HEK293T (cell line): ENCODE data around the gene WNK1.

Experiments used
- CTCF ChIA-PET: fragments of 350-600 bp; formaldehyde crosslinking; extraction: SDS; loops from one replicate; lab custom pipeline; 2021; ENCODE audit warnings: antibody characterized with exemption, inconsistent platforms; lab: Yijun Ruan, JAX
- POLR2A ChIA-PET: fragments of 350-600 bp; formaldehyde crosslinking; extraction: SDS; loops from one replicate; lab custom pipeline; 2020; ENCODE audit warnings: antibody characterized with exemption, inconsistent platforms; lab: Yijun Ruan, JAX
- DNase-seq: peaks from one replicate; pipeline ENCODE4 v3.0.0; 2012; ENCODE audit warnings: mixed read lengths; ENCODE audit errors: extremely low spot score
- ARNT ChIP-seq: fragments of 450-650 bp; IDR thresholded peaks from 2 replicates; pipeline ENCODE4 v1.6.1; 2017; ENCODE audit warnings: mild to moderate bottlenecking
- BHLHE40 ChIP-seq: fragments of 450-650 bp; IDR thresholded peaks from 2 replicates; pipeline ENCODE4 v1.6.1; 2016; ENCODE audit warnings: mild to moderate bottlenecking, moderate library complexity, borderline replicate concordance
- CTBP1 ChIP-seq: fragments of 450-650 bp; IDR thresholded peaks from 2 replicates; pipeline ENCODE4 v1.6.1; 2016; ENCODE audit warnings: borderline replicate concordance
- ELF4 ChIP-seq: fragments of 450-650 bp; IDR thresholded peaks from 2 replicates; pipeline ENCODE4 v1.6.1; 2017; ENCODE audit warnings: antibody characterized with exemption
- FOXA1 ChIP-seq: fragments of 450-650 bp; IDR thresholded peaks from 2 replicates; pipeline ENCODE4 v1.6.1; 2016; ENCODE audit warnings: mild to moderate bottlenecking
- FOXK2 ChIP-seq: fragments of 450-650 bp; IDR thresholded peaks from 2 replicates; pipeline ENCODE4 v1.6.1; 2016; ENCODE audit warnings: mild to moderate bottlenecking
- FOXM1 ChIP-seq: fragments of 450-650 bp; IDR thresholded peaks from 2 replicates; pipeline ENCODE4 v1.6.1; 2017; ENCODE audit warnings: mild to moderate bottlenecking, borderline replicate concordance
- HDGF ChIP-seq: fragments of 450-650 bp; IDR thresholded peaks from 2 replicates; pipeline ENCODE4 v1.6.1; 2017; ENCODE audit warnings: antibody characterized with exemption, borderline replicate concordance
- L3MBTL2 ChIP-seq: fragments of 450-650 bp; conservative IDR thresholded peaks from 2 replicates; pipeline ENCODE4 v1.6.1; 2016; ENCODE audit warnings: mild to moderate bottlenecking
- LEF1 ChIP-seq: fragments of 450-650 bp; IDR thresholded peaks from 2 replicates; pipeline ENCODE4 v1.6.1; 2017; ENCODE audit warnings: mild to moderate bottlenecking, borderline replicate concordance
- NFRKB ChIP-seq: fragments of 450-650 bp; IDR thresholded peaks from 2 replicates; pipeline ENCODE4 v1.6.1; 2016; ENCODE audit warnings: mild to moderate bottlenecking, moderate library complexity
- PKNOX1 ChIP-seq: fragments of 450-650 bp; IDR thresholded peaks from 2 replicates; pipeline ENCODE4 v1.6.1; 2016
- SP1 ChIP-seq: fragments of 450-650 bp; IDR thresholded peaks from 2 replicates; pipeline ENCODE4 v1.6.1; 2017
- SUZ12 ChIP-seq: fragments of 450-650 bp; IDR thresholded peaks from 2 replicates; pipeline ENCODE4 v1.6.1; 2016; ENCODE audit warnings: mild to moderate bottlenecking
- TARDBP ChIP-seq: fragments of 450-650 bp; IDR thresholded peaks from 2 replicates; pipeline ENCODE4 v1.6.1; 2016
- ZNF384 ChIP-seq: fragments of 450-650 bp; IDR thresholded peaks from 2 replicates; pipeline ENCODE4 v1.6.1; 2016

The WNK1 gene

GRCh38 chr12:912466-913235, 160.3 kb downstream of the WNK1 start:
- POLR2A ChIA-PET: interaction anchor here (0.5 to 0.7 kb wide), 3 partner anchors 22 to 521 kb away, joined by 3 read pairs; no protein-coding TSS in a partner anchor

GRCh38 chr12:913919-914698, 161.7 kb downstream of the WNK1 start:
- ChIA-PET POLR2A (no interaction called here), CTCF (no interaction called here)
- no peak for DNase-seq
- TF ChIP-seq PKNOX1 (no peak), FOXA1 (no peak), BHLHE40 (no peak), NFRKB (no peak), SP1 (no peak), L3MBTL2 (no peak), ELF4 (no peak), TARDBP (no peak), FOXK2 (no peak), LEF1 (no peak), CTBP1 (no peak)

More at GRCh38 chr12:912466-913235, 160.3 kb downstream of the WNK1 start:
- TF ChIP-seq LEF1 (no peak), PKNOX1 (no peak), CTBP1 (no peak), ARNT (no peak), FOXM1 (no peak), HDGF (no peak), ZNF384 (no peak), ELF4 (no peak), BHLHE40 (no peak), NFRKB (no peak), SUZ12 (no peak), SP1 (no peak), L3MBTL2 (no peak), TARDBP (no peak), FOXA1 (no peak), FOXK2 (no peak)
- CTCF ChIA-PET: no interaction called here
- DNase-seq: no peak

- POLR2A ChIA-PET: no interaction called here
- CTCF ChIA-PET: no interaction called here
- DNase-seq: no peak
- TF ChIP-seq PKNOX1: no peak
- no peak for TF ChIP-seq NFRKB
- no peak for TF ChIP-seq TARDBP
- no peak for TF ChIP-seq FOXM1
- TF ChIP-seq L3MBTL2: no peak
- no peak for TF ChIP-seq CTBP1
- no peak for TF ChIP-seq FOXA1
- TF ChIP-seq ZNF384: no peak
- TF ChIP-seq SUZ12: no peak
- no peak for TF ChIP-seq FOXK2
- TF ChIP-seq BHLHE40: no peak
- TF ChIP-seq ARNT: no peak
- no peak for TF ChIP-seq SP1
- TF ChIP-seq HDGF: no peak
- TF ChIP-seq ELF4: no peak
Measured at GRCh38 chr12:915090-915489, 162.7 kb downstream of the WNK1 start.

- CTCF ChIA-PET: no interaction called here
- no peak for TF ChIP-seq TARDBP
- TF ChIP-seq SP1: no peak
- no peak for TF ChIP-seq NFRKB
- TF ChIP-seq ELF4: no peak
- no peak for TF ChIP-seq PKNOX1
- TF ChIP-seq LEF1: no peak
- no peak for TF ChIP-seq FOXK2
- no peak for TF ChIP-seq FOXM1
- TF ChIP-seq L3MBTL2: no peak
- no peak for TF ChIP-seq BHLHE40
- no peak for TF ChIP-seq HDGF
- no peak for TF ChIP-seq CTBP1
- TF ChIP-seq FOXA1: no peak
- no peak for DNase-seq
- POLR2A ChIA-PET: no interaction called here
Measured at GRCh38 chr12:916240-916639, 163.9 kb downstream of the WNK1 start.
